OCI-LY1 (cell line): Measurements from ENCODE around the gene CTDNEP1.

Experiments
- EZH2 ChIP-seq: fragments of 200-600 bp; sonication (generic), shearing (Covaris generic); IDR thresholded peaks from 2 replicates; pipeline ENCODE4 v1.8.0; 2017; ENCODE audit warnings: borderline replicate concordance, mixed run types, mild to moderate bottlenecking, antibody characterized with exemption, low read length, moderate library complexity, mixed read lengths
- TF ChIP-seq, protein P1 (sequence below): fragments of 200-600 bp; sonication (generic), shearing (Covaris generic); IDR thresholded peaks from 2 replicates; pipeline ENCODE4 v1.5.1; 2017; ENCODE audit warnings: mild to moderate bottlenecking, antibody characterized with exemption, low read length, moderate library complexity, mixed read lengths

DNA sequence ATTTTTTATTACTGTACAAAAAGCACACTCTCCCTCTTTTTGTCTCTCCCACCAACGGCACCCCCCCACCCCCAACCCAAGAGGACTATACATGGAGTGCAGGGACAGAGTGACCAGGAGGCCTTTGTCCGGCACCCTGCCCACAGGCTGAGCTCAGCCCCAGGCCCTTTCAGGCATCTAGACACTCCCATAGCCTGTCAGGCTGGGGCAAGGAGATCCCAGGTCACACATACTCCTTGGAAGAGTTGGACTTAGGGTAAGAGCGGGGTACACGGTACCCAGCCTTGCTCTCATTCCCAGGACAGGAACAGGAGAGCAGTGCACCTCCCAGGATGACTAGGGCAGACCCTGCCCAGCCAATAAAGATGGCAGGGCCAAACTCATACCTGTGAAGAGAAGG lies 8.6 kb upstream of the CTDNEP1 start:
- TF ChIP-seq, protein P1, sequence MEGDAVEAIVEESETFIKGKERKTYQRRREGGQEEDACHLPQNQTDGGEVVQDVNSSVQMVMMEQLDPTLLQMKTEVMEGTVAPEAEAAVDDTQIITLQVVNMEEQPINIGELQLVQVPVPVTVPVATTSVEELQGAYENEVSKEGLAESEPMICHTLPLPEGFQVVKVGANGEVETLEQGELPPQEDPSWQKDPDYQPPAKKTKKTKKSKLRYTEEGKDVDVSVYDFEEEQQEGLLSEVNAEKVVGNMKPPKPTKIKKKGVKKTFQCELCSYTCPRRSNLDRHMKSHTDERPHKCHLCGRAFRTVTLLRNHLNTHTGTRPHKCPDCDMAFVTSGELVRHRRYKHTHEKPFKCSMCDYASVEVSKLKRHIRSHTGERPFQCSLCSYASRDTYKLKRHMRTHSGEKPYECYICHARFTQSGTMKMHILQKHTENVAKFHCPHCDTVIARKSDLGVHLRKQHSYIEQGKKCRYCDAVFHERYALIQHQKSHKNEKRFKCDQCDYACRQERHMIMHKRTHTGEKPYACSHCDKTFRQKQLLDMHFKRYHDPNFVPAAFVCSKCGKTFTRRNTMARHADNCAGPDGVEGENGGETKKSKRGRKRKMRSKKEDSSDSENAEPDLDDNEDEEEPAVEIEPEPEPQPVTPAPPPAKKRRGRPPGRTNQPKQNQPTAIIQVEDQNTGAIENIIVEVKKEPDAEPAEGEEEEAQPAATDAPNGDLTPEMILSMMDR: no peak
- no peak for TF ChIP-seq EZH2
